DND-41 (cell line): ENCODE data around the gene PRKCSH.
A peak's percentile ranks its signal among the peaks of the same experiment; 100 is the strongest.

ENCODE experiments used
- ATAC-seq: fragments of 200-7000 bp; cut with Tn5 transposase; 3 replicates; pipeline ENCODE4 v1.9.1; 2021; ENCODE audit warnings: low read depth; ENCODE audit not compliant: insufficient read depth
- DNase-seq: peaks from one replicate; pipeline ENCODE4 v3.0.0-alpha.2; 2020
- H2AFZ ChIP-seq: 2 replicates; pipeline ENCODE4 v1.6.0; 2012; ENCODE audit warnings: low read depth, low read length
- H3K27ac ChIP-seq: 2 replicates; pipeline ENCODE4 v1.5.1; 2012; ENCODE audit warnings: low read length, inconsistent platforms
- H3K27me3 ChIP-seq: fragments of 200-600 bp; sonication (generic); 2 replicates; pipeline ENCODE4 v1.6.0; 2012; ENCODE audit warnings: low read length, mild to moderate bottlenecking, inconsistent platforms; ENCODE audit not compliant: insufficient read depth, poor library complexity
- H3K36me3 ChIP-seq: 2 replicates; pipeline ENCODE4 v1.5.1; 2012; ENCODE audit warnings: low read length, inconsistent platforms; ENCODE audit not compliant: insufficient read depth
- H3K4me1 ChIP-seq: 2 replicates; pipeline ENCODE4 v1.5.1; 2012; ENCODE audit warnings: mild to moderate bottlenecking, low read length; ENCODE audit not compliant: insufficient read depth
- H3K4me2 ChIP-seq: 2 replicates; pipeline ENCODE4 v1.6.0; 2012; ENCODE audit warnings: mild to moderate bottlenecking, moderate library complexity, low read length, inconsistent platforms; ENCODE audit not compliant: insufficient read depth
- H3K4me3 ChIP-seq, 2 experiments: fragments of 200-600 bp in 1 of 2; shearing (Covaris generic) in 1 of 2; 2 replicates each; pipeline ENCODE4 v1.5.1; 2012 to 2016; ENCODE audit warnings: inconsistent platforms in 2 of 2, low read length in 2 of 2, mild to moderate bottlenecking in 2 of 2, low read depth in 1 of 2, moderate library complexity in 1 of 2
- H3K79me2 ChIP-seq: 2 replicates; pipeline ENCODE4 v1.6.0; 2012; ENCODE audit warnings: low read length, inconsistent platforms; ENCODE audit not compliant: insufficient read depth
- H3K9ac ChIP-seq: 2 replicates; pipeline ENCODE4 v1.6.0; 2012; ENCODE audit warnings: low read depth, mild to moderate bottlenecking, inconsistent platforms, low read length, moderate library complexity
- H3K9me3 ChIP-seq: 2 replicates; pipeline ENCODE4 v1.5.1; 2012; ENCODE audit warnings: low read length, moderate library complexity, mild to moderate bottlenecking, inconsistent platforms; ENCODE audit not compliant: insufficient read depth, severe bottlenecking
- H4K20me1 ChIP-seq: 2 replicates; pipeline ENCODE4 v1.6.0; 2012; ENCODE audit warnings: low read length; ENCODE audit not compliant: insufficient read depth
- EZH2 ChIP-seq: IDR thresholded peaks from 3 replicates; pipeline ENCODE4 v1.6.1; 2012; ENCODE audit warnings: borderline replicate concordance, low read depth, mild to moderate bottlenecking, moderate library complexity, low read length, inconsistent platforms; ENCODE audit not compliant: severe bottlenecking
- TF ChIP-seq, protein P1 (sequence below): IDR thresholded peaks from 2 replicates; pipeline ENCODE4 v1.5.1; 2012; ENCODE audit warnings: borderline replicate concordance, low read length, moderate library complexity, mild to moderate bottlenecking; ENCODE audit not compliant: poor library complexity, severe bottlenecking; ENCODE audit errors: extremely low read depth

PRKCSH gene, protein sequence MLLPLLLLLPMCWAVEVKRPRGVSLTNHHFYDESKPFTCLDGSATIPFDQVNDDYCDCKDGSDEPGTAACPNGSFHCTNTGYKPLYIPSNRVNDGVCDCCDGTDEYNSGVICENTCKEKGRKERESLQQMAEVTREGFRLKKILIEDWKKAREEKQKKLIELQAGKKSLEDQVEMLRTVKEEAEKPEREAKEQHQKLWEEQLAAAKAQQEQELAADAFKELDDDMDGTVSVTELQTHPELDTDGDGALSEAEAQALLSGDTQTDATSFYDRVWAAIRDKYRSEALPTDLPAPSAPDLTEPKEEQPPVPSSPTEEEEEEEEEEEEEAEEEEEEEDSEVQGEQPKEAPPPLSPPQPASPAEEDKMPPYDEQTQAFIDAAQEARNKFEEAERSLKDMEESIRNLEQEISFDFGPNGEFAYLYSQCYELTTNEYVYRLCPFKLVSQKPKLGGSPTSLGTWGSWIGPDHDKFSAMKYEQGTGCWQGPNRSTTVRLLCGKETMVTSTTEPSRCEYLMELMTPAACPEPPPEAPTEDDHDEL

DNA sequence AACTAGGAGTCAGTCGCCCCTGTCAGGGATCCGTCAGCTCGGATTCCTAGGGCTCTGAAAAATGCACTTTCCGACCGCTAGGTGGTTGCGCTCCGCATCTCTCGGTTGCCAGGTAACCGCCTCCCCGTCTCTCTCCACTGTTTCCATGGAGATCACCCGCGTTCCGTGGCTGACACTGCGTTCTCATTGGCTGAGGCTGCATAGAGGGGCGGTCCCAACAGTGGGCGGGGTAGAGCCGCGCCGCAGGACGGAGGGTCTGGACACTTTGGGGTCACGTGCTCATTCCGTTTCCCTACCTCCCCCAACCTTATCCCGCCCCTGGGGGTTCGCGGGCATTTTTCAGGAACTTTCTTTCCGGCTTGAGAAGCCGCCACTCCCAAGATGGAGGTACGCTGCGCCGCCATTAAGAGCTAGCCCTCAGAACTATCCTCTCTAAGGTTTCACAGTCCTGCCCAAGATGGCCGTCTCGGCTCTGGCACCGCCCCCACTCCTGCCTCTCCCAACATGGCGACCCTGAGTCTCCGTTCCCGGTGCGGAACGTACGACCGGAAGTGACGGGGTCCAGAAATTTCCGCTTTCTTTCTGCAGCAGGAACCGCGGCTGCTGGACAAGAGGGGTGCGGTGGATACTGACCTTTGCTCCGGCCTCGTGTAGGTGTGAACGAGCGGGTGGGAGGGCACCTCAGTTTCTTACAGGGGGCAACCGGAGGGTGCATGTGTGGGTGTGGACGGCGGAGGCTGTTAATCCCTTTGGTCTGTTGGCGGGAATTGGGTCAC lies at the start of gene PRKCSH, which contains the start of gene ODAD3:
Gene PRKCSH, plus strand, starts transcription at position 579 of the 776 bp plus-strand sequence. CDS start 483 bp downstream, outside the sequence.
Gene ODAD3, minus strand, starts transcription at position 65 of the 776 bp plus-strand sequence. CDS start 105 bp downstream, outside the sequence.
- H3K9ac ChIP-seq: peak within 1 kb of the TSS; percentile 71
- H4K20me1 ChIP-seq: peaks cover 14% of the 10 kb centered on the region
- peak within 1 kb of the TSS; percentile 89 for H3K27ac ChIP-seq
- DNase-seq (peak; percentile 100), ATAC-seq (peak; percentile 94)
- H3K36me3 ChIP-seq: peaks cover 37% of the 10 kb centered on the region
- H3K9me3 ChIP-seq: no peaks in the 10 kb centered on the region
- peak within 1 kb of the TSS; percentile 50 to 82; a peak in 3 of 4 replicates for H3K4me3 ChIP-seq
- H3K79me2 ChIP-seq: peaks cover 25% of the 10 kb centered on the region
- H2AFZ ChIP-seq: peak within 1 kb of the TSS; percentile 86
- H3K4me1 ChIP-seq: peaks cover 32% of the 10 kb centered on the region
- H3K4me2 ChIP-seq: peak within 1 kb of the TSS; percentile 86
- H3K27me3 ChIP-seq: no peaks in the 10 kb centered on the region
- TF ChIP-seq EZH2: no peak
- TF ChIP-seq, protein P1, sequence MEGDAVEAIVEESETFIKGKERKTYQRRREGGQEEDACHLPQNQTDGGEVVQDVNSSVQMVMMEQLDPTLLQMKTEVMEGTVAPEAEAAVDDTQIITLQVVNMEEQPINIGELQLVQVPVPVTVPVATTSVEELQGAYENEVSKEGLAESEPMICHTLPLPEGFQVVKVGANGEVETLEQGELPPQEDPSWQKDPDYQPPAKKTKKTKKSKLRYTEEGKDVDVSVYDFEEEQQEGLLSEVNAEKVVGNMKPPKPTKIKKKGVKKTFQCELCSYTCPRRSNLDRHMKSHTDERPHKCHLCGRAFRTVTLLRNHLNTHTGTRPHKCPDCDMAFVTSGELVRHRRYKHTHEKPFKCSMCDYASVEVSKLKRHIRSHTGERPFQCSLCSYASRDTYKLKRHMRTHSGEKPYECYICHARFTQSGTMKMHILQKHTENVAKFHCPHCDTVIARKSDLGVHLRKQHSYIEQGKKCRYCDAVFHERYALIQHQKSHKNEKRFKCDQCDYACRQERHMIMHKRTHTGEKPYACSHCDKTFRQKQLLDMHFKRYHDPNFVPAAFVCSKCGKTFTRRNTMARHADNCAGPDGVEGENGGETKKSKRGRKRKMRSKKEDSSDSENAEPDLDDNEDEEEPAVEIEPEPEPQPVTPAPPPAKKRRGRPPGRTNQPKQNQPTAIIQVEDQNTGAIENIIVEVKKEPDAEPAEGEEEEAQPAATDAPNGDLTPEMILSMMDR: peak; percentile 94

DNA sequence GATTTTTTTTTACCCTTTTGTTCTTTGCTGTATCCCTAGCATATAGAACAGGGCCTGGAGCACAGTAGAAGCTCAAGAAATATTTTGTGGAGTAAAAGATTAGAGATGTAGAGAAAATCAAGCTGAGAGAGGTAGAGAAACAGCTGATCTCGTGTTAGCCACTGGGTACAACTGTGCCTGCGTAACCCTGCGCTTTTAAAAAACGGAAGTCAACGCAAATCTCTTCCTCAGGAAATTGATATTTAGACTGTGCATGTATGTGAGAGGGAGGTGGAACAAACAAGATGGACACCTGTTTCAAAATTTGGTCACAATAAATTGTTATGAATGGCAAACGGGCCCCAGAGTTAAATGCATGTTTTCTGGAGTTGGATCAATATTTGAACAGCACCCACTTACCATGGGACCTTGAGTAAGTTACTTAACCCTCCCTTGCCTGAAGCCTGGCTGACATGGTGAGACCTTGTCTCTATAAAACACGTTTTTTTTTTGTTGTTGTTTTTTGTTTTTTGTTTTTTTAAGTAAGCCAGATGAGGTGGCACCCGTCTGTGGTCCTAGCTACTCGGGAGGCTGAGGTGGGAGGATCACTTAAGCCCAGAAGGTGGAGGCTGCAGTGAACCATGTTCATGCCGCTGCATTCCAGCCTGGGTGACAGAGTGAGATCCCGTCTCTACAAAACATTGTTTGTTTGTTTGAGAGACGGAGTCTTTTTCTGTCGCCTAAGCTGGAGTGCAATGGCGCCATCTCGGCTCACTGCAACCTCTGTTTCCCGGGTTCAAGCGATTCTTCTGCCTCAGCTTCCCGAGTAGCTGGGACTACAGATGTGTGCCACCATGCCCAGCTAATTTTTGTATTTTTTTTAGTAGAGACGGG lies 48.0 kb upstream of the PRKCSH start:
- Histone ChIP-seq H4K20me1 (no peaks in the 10 kb centered on the region), H3K27ac (no peak overlapping the region), H3K4me3 (no peak overlapping the region), H3K27me3 (no peaks in the 10 kb centered on the region), H3K9ac (no peak overlapping the region), H3K36me3 (no peaks in the 10 kb centered on the region), H3K4me2 (no peak overlapping the region), H3K4me1 (no peaks in the 10 kb centered on the region), H3K79me2 (no peaks in the 10 kb centered on the region), H2AFZ (no peak overlapping the region), H3K9me3 (no peaks in the 10 kb centered on the region)
- ATAC-seq (no peak), DNase-seq (no peak)
- TF ChIP-seq EZH2: no peak
- TF ChIP-seq, protein P1: no peak

DNA sequence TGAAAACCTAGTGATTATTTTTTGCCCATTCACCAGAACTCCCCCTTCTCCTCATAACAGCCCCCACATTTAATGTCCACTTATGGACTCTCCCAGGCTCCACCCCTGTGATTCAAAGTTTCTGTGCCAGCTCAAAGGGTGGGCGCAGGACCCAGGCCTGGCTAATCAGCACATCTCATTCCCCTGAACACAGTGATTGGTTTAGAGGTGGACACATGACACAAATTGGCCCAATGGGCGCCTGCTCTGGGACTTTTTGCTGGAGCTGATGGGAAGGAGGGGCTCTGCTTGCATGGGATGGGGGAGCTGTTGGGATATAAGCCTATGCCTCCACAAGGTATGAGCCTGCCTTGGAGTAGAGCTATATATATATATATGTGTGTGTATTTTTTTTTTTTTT lies 45.1 kb upstream of the PRKCSH start:
- Histone ChIP-seq H2AFZ (no peak overlapping the region), H3K4me2 (no peak overlapping the region), H3K79me2 (no peaks in the 10 kb centered on the region), H3K36me3 (no peaks in the 10 kb centered on the region), H4K20me1 (no peaks in the 10 kb centered on the region), H3K27ac (no peak overlapping the region), H3K4me1 (peaks cover 4% of the 10 kb centered on the region; the same call in 1 of the 2 replicates), H3K27me3 (no peaks in the 10 kb centered on the region), H3K4me3 (no peak overlapping the region), H3K9ac (no peak overlapping the region), H3K9me3 (no peaks in the 10 kb centered on the region)
- no peak for ATAC-seq
- no peak for DNase-seq
- TF ChIP-seq EZH2: no peak
- TF ChIP-seq, protein P1: no peak
